CD14-positive monocyte (primary cell): ENCODE results near the gene STMN3. TPM values are rescaled to one million over a fixed set of nuclear protein-coding genes. Genes with fewer than 3 reads are reported as not detected.

Experiments
- DNase-seq, 3 donors: peaks; one replicate each; pipeline ENCODE4 v3.0.0-alpha.2; 2011 to 2022
- H2AFZ ChIP-seq: 2 replicates; pipeline ENCODE4 v1.6.0; 2012; ENCODE audit warnings: mild to moderate bottlenecking, low read depth, low read length, inconsistent platforms; ENCODE audit not compliant: insufficient read depth, poor library complexity, severe bottlenecking
- H3K27ac ChIP-seq, 2 donors: 1 replicate in 1 of 2; 2 replicates in 1 of 2; pipeline ENCODE4 v1.5.1; 2012 to 2013; ENCODE audit warnings: low read length in 2 of 2, control low read depth in 1 of 2, inconsistent platforms in 1 of 2, low read depth in 1 of 2, mild to moderate bottlenecking in 1 of 2
- H3K27me3 ChIP-seq, 2 donors: one replicate each; pipeline versions ENCODE4 v1.6.0 to v1.6.1; 2011 to 2013; ENCODE audit warnings: low read length in 2 of 2; ENCODE audit not compliant: control insufficient read depth in 2 of 2, insufficient read depth in 2 of 2
- H3K36me3 ChIP-seq, 2 donors: replicated peaks in 1 of 2; 1 replicate in 1 of 2; 2 replicates in 1 of 2; pipeline versions ENCODE4 v1.5.1 to v1.6.1; 2012 to 2013; ENCODE audit warnings: low read length in 2 of 2, control low read depth in 1 of 2, inconsistent platforms in 1 of 2, mild to moderate bottlenecking in 1 of 2; ENCODE audit not compliant: insufficient read depth in 2 of 2, control insufficient read depth in 1 of 2
- H3K4me1 ChIP-seq, 2 donors: 1 replicate in 1 of 2; 2 replicates in 1 of 2; pipeline versions ENCODE4 v1.5.1 to v1.6.1; 2012 to 2013; ENCODE audit warnings: low read length in 2 of 2, control low read depth in 1 of 2, inconsistent platforms in 1 of 2, mild to moderate bottlenecking in 1 of 2, moderate library complexity in 1 of 2; ENCODE audit not compliant: insufficient read depth in 2 of 2, control insufficient read depth in 1 of 2
- H3K4me2 ChIP-seq: replicated peaks from 2 replicates; pipeline ENCODE3; 2012; ENCODE audit warnings: low read length, moderate library complexity, mild to moderate bottlenecking; ENCODE audit not compliant: poor library complexity, severe bottlenecking; ENCODE audit errors: extremely low read depth
- H3K4me3 ChIP-seq, 3 experiments: fragments of 200-600 bp in 1 of 3; sonication (generic) in 1 of 3; replicated peaks in 1 of 3; 1 replicate in 2 of 3; 2 replicates in 1 of 3; pipeline ENCODE4 v1.5.1; 2011 to 2013; ENCODE audit warnings: low read length in 3 of 3, mild to moderate bottlenecking in 3 of 3, control low read depth in 2 of 3, low read depth in 2 of 3, inconsistent platforms in 1 of 3, moderate library complexity in 1 of 3
- H3K79me2 ChIP-seq: 2 replicates; pipeline ENCODE4 v1.6.0; 2012; ENCODE audit warnings: mild to moderate bottlenecking, control low read depth, inconsistent platforms, low read length, moderate library complexity; ENCODE audit not compliant: insufficient read depth
- H3K9ac ChIP-seq: 2 replicates; pipeline ENCODE4 v1.6.0; 2017; ENCODE audit warnings: low read length, mild to moderate bottlenecking; ENCODE audit not compliant: insufficient read depth, poor library complexity, severe bottlenecking
- H3K9me3 ChIP-seq, 2 donors: replicated peaks in 1 of 2; 1 replicate in 1 of 2; 2 replicates in 1 of 2; pipeline versions ENCODE4 v1.5.1 to v1.6.1; 2012 to 2013; ENCODE audit warnings: low read length in 2 of 2, control low read depth in 1 of 2; ENCODE audit not compliant: control insufficient read depth in 1 of 2, insufficient read depth in 1 of 2
- H4K20me1 ChIP-seq: 2 replicates; pipeline ENCODE4 v1.6.0; 2012; ENCODE audit warnings: mild to moderate bottlenecking, low read length, control low read depth, moderate library complexity; ENCODE audit not compliant: insufficient read depth
- H3K27ac Mint-ChIP-seq, 7 donors: one replicate each; pipeline ENCODE4 v1.8.0; 2020; ENCODE audit warnings: mild to moderate bottlenecking in 7 of 7, mixed read lengths in 7 of 7, moderate library complexity in 6 of 7, inconsistent platforms in 2 of 7
- H3K27me3 Mint-ChIP-seq, 3 donors: one replicate each; pipeline ENCODE4 v1.8.0; 2021 to 2022; ENCODE audit warnings: low read depth in 3 of 3, mild to moderate bottlenecking in 3 of 3, mixed read lengths in 3 of 3, moderate library complexity in 3 of 3, inconsistent platforms in 1 of 3
- H3K36me3 Mint-ChIP-seq, 2 donors: one replicate each; pipeline ENCODE4 v1.8.0; 2020; ENCODE audit warnings: mixed read lengths in 2 of 2, inconsistent platforms in 1 of 2, mild to moderate bottlenecking in 1 of 2
- H3K4me1 Mint-ChIP-seq: one replicate; pipeline ENCODE4 v1.8.0; 2020; ENCODE audit warnings: mild to moderate bottlenecking, mixed read lengths
- H3K4me3 Mint-ChIP-seq, 2 donors: one replicate each; pipeline ENCODE4 v1.8.0; 2020; ENCODE audit warnings: mild to moderate bottlenecking in 2 of 2, mixed read lengths in 2 of 2, moderate library complexity in 1 of 2
- H3K9me3 Mint-ChIP-seq, 7 donors: one replicate each; pipeline ENCODE4 v1.8.0; 2020 to 2022; ENCODE audit warnings: mixed read lengths in 7 of 7, mild to moderate bottlenecking in 6 of 7, moderate library complexity in 6 of 7, inconsistent platforms in 2 of 7
- whole genome bisulfite sequencing: methylation state at CpG from one replicate; pipeline ENCODE4 v1.1.5; 2013; ENCODE audit warnings: missing lambda C conversion rate; ENCODE audit not compliant: insufficient coverage; 5-methylcytosine and 5-hydroxymethylcytosine counted together
- intact Hi-C, 2 donors: fragments of 100-400 bp; cut with micrococcal nuclease; formaldehyde crosslinking; loops; one replicate each; pipeline versions ENCODE4 v1.15.0 to v1.15.1; 2023
- polyA plus RNA-seq, 3 donors: library from polyadenylated mRNA; depleted of rRNA in 1 of 3; unstranded in 2 of 3; stranded (reverse) in 1 of 3; fragments of 300-500 nt in 2 of 3; fragments of >200 nt in 1 of 3; fragmentation: Illumina TruSeq in 2 of 3; gene quantifications; 1 replicate in 2 of 3; 2 replicates in 1 of 3; pipeline ENCODE4 v1.2.3, GENCODE V29; 2012 to 2021
- TF ChIP-seq, protein P1 (sequence below): fragments of 200-600 bp; IDR thresholded peaks from one replicate; pipeline ENCODE4 v1.8.0; 2022; ENCODE audit warnings: antibody characterized with exemption, mild to moderate bottlenecking

Gene STMN3
- polyA plus RNA-seq, 3 donors: 0.10 to 8.1 (median 0.15) TPM

DNA sequence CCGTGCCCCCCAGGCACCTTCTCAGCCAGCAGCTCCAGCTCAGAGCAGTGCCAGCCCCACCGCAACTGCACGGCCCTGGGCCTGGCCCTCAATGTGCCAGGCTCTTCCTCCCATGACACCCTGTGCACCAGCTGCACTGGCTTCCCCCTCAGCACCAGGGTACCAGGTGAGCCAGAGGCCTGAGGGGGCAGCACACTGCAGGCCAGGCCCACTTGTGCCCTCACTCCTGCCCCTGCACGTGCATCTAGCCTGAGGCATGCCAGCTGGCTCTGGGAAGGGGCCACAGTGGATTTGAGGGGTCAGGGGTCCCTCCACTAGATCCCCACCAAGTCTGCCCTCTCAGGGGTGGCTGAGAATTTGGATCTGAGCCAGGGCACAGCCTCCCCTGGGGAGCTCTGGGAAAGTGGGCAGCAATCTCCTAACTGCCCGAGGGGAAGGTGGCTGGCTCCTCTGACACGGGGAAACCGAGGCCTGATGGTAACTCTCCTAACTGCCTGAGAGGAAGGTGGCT is 44.2 kb upstream of the STMN3 start:
- Histone ChIP-seq H3K4me2 (no peak overlapping the region), H3K79me2 (no peaks in the 10 kb centered on the region), H3K9ac (no peak overlapping the region), H2AFZ (no peak overlapping the region), H3K27ac (no peak overlapping the region), H3K36me3 (peaks cover 0 to 9% of the 10 kb centered on the region in 2 donors), H3K27me3 (peaks cover 0 to 12% of the 10 kb centered on the region in 2 donors), H3K9me3 (no peaks in the 10 kb centered on the region), H3K4me1 (peaks cover 16% of the 10 kb centered on the region in 2 donors), H3K4me3 (no peak overlapping the region), H4K20me1 (peaks cover 52% of the 10 kb centered on the region)
- Mint-ChIP-seq H3K36me3 (peaks cover 5 to 9% of the 10 kb centered on the region in 2 donors), H3K4me1 (peaks cover 16% of the 10 kb centered on the region), H3K9me3 (no peaks in the 10 kb centered on the region), H3K27ac (no peak overlapping the region), H3K4me3 (peak overlapping the region in 1 of 2 donors; percentile 57), H3K27me3 (peaks cover 2 to 21% (median 3%) of the 10 kb centered on the region in 3 donors)
- TF ChIP-seq, protein P1, sequence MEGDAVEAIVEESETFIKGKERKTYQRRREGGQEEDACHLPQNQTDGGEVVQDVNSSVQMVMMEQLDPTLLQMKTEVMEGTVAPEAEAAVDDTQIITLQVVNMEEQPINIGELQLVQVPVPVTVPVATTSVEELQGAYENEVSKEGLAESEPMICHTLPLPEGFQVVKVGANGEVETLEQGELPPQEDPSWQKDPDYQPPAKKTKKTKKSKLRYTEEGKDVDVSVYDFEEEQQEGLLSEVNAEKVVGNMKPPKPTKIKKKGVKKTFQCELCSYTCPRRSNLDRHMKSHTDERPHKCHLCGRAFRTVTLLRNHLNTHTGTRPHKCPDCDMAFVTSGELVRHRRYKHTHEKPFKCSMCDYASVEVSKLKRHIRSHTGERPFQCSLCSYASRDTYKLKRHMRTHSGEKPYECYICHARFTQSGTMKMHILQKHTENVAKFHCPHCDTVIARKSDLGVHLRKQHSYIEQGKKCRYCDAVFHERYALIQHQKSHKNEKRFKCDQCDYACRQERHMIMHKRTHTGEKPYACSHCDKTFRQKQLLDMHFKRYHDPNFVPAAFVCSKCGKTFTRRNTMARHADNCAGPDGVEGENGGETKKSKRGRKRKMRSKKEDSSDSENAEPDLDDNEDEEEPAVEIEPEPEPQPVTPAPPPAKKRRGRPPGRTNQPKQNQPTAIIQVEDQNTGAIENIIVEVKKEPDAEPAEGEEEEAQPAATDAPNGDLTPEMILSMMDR: no peak
- intact Hi-C loops: no loop called here
- 55% methylated on average over 5 of the region's 7 CpGs for WGBS
- DNase-seq: peak in 1 of 3 donors; percentile 3

GRCh38 chr20:63696628-63697356 is 43.6 kb upstream of the STMN3 start, which contains the start of gene TNFRSF6B:
Gene TNFRSF6B (plus strand): TSS chr20:63696652. CDS start chr20:63696768, 116 bp downstream.
- TF ChIP-seq, protein P1: no peak

More at GRCh38 chr20:63696628-63697356, 43.6 kb upstream of the STMN3 start, which contains the start of gene TNFRSF6B:
- Histone ChIP-seq H3K9me3 (no peaks in the 10 kb centered on the region), H3K79me2 (no peaks in the 10 kb centered on the region), H3K4me3 (no peak within 1 kb of the TSS), H3K4me1 (peaks cover 16% of the 10 kb centered on the region in 2 donors), H3K4me2 (peak within 1 kb of the TSS; percentile 22), H4K20me1 (peaks cover 46% of the 10 kb centered on the region), H3K9ac (no peak within 1 kb of the TSS), H2AFZ (no peak within 1 kb of the TSS), H3K36me3 (peaks cover 0 to 9% of the 10 kb centered on the region in 2 donors), H3K27me3 (peaks cover 0 to 12% of the 10 kb centered on the region in 2 donors), H3K27ac (no peak within 1 kb of the TSS)
- H3K27ac Mint-ChIP-seq: no peak within 1 kb of the TSS
- no peaks in the 10 kb centered on the region for H3K9me3 Mint-ChIP-seq
- H3K4me3 Mint-ChIP-seq: peak within 1 kb of the TSS in 1 of 2 donors; percentile 57
- WGBS: 3% methylated on average over 51 of the region's 52 CpGs
- H3K4me1 Mint-ChIP-seq: peaks cover 16% of the 10 kb centered on the region
- intact Hi-C loops: no loop called here
- peaks cover 5 to 11% of the 10 kb centered on the region in 2 donors for H3K36me3 Mint-ChIP-seq
- no peak for DNase-seq
- peaks cover 2 to 21% (median 3%) of the 10 kb centered on the region in 3 donors for H3K27me3 Mint-ChIP-seq
